ENCODE data around the gene MAGIX.
"Not testable (repeated sequence)": the region's sequence is repeated elsewhere in the genome, so short reads cannot be mapped to it uniquely, and the experiment has no call there.

The MAGIX gene

GRCh38 chrX:49133759-49134158, 28.8 kb upstream of the MAGIX start:
- H3K27ac ChIP-seq = no peak overlapping the region
- TF ChIP-seq CTCF (conservative IDR thresholded peaks at IDR 0.05) (no peak), ZFX (IDR thresholded peaks at IDR 0.05) (no peak)

GRCh38 chrX:49137492-49137891, 25.1 kb upstream of the MAGIX start:
- TF ChIP-seq ZFX (IDR thresholded peaks at IDR 0.05) = no peak
- TF ChIP-seq CTCF (conservative IDR thresholded peaks at IDR 0.05) = no peak
- H3K27ac ChIP-seq = no peak overlapping the region

GRCh38 chrX:49139713-49140112, 22.8 kb upstream of the MAGIX start:
- TF ChIP-seq CTCF (conservative IDR thresholded peaks at IDR 0.05) (no peak), ZFX (IDR thresholded peaks at IDR 0.05) (no peak)
- no peak overlapping the region for H3K27ac ChIP-seq

- TF ChIP-seq CTCF (conservative IDR thresholded peaks at IDR 0.05) = peak; percentile 18
- H3K27ac ChIP-seq = not testable (repeated sequence)
These were observed 20.3 kb upstream of the MAGIX start for GRCh38 chrX:49142264-49142663.

GRCh38 chrX:49143154-49143553, 19.4 kb upstream of the MAGIX start:
- H3K27ac ChIP-seq = not testable (repeated sequence)

GRCh38 chrX:49147282-49147681, 15.3 kb upstream of the MAGIX start:
- H3K27ac ChIP-seq = no peak overlapping the region
- no peak for TF ChIP-seq CTCF (conservative IDR thresholded peaks at IDR 0.05)

GRCh38 chrX:49147936-49148335, 14.6 kb upstream of the MAGIX start:
- TF ChIP-seq CTCF (conservative IDR thresholded peaks at IDR 0.05) = no peak
- H3K27ac ChIP-seq = no peak overlapping the region

GRCh38 chrX:49148390-49149100, 14.0 kb upstream of the MAGIX start:
- not testable (repeated sequence) for H3K27ac ChIP-seq

GRCh38 chrX:49149291-49149690, 13.3 kb upstream of the MAGIX start:
- not testable (repeated sequence) for H3K27ac ChIP-seq
